ENCODE data around the gene SETD2. TPM values are rescaled to one million over a fixed set of nuclear protein-coding genes. Genes with fewer than 3 reads are reported as not detected.

Gene SETD2
- total and polyA plus RNA-seq, 2 donors from 2014 or later: 10.5 to 49.9 TPM

DNA sequence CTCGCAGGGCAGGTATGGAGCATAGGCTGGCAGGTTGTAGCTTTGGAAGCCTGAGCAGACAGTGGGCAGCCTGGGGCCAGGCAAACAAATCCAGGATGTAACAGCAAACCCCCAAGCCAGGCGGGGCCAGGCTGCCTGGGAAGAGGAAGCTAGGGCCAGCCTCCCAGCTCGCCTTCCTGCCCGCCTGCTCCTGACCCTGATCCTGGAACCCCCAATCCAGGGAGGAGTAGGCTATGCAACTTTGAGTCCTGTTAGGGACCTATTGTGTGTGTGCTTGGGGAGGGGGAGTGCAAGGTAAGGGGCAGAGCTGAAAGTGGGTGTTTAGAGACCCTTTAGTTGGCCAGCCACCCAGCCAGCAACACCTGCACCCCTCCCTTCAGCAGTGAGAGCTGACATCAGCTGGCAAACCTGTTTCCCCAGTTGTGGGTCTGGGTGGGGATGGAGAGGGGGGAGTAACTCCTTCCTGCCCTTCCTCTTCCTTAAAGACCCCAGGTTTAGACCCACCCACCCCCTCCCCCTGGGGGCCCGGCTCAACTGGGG, 181.9 kb downstream of the SETD2 start:
- no peaks in the 10 kb centered on the region for H3K27me3 ChIP-seq (ENCODE audit: control insufficient read depth, insufficient read depth, low read length)
- H3K27ac ChIP-seq (ENCODE audit: low read depth in 2 of 2, low read length in 2 of 2): peak overlapping the region; percentile 71 to 76
- FAIRE-seq (no peak), DNase-seq (peak; percentile 74 to 84 (median 82))
- TF ChIP-seq CTCF (IDR thresholded peaks at IDR 0.05; ENCODE audit: borderline replicate concordance, extremely low read depth, insufficient read depth): no peak
- H3K36me3 ChIP-seq (ENCODE audit: control insufficient read depth in 2 of 3, insufficient read depth in 3 of 3, low read length in 3 of 3): no peaks in the 10 kb centered on the region
- peaks cover 0 to 21% (median 0%) of the 10 kb centered on the region in 3 donors for H3K4me1 ChIP-seq (ENCODE audit: control insufficient read depth in 2 of 3, insufficient read depth in 2 of 3, low read depth in 1 of 3, low read length in 3 of 3)
- peak overlapping the region in 1 of 3 donors; percentile 63 for H3K9ac ChIP-seq (ENCODE audit: low read length in 3 of 3)
- H3K4me3 ChIP-seq (ENCODE audit: low read length in 3 of 3): no peak overlapping the region
- intact Hi-C loops (cut with DNase I): no loop called here
- no peaks in the 10 kb centered on the region for H3K9me3 ChIP-seq (ENCODE audit: control insufficient read depth in 2 of 3, insufficient read depth in 1 of 3, low read length in 3 of 3)

GRCh38 chr3:46979958-46980497, 183.9 kb downstream of the SETD2 start:
- TF ChIP-seq CTCF (IDR thresholded peaks at IDR 0.05; ENCODE audit: borderline replicate concordance, extremely low read depth, insufficient read depth): no peak
- peak overlapping the region; percentile 22 to 86 (median 61) for H3K9ac ChIP-seq (ENCODE audit: low read length in 3 of 3)
- peak overlapping the region; percentile 76 for H3K27ac ChIP-seq (ENCODE audit: low read depth in 2 of 2, low read length in 2 of 2)
- peak overlapping the region; percentile 36 to 93 (median 46) for H3K4me3 ChIP-seq (ENCODE audit: low read length in 3 of 3)
- no peaks in the 10 kb centered on the region for H3K27me3 ChIP-seq (ENCODE audit: control insufficient read depth, insufficient read depth, low read length)
- peaks cover 0 to 18% (median 0%) of the 10 kb centered on the region in 3 donors for H3K4me1 ChIP-seq (ENCODE audit: control insufficient read depth in 2 of 3, insufficient read depth in 2 of 3, low read depth in 1 of 3, low read length in 3 of 3)
- DNase-seq: peak in 3 of 5 donors; percentile 45 to 86 (median 79)
- no peaks in the 10 kb centered on the region for H3K9me3 ChIP-seq (ENCODE audit: control insufficient read depth in 2 of 3, insufficient read depth in 1 of 3, low read length in 3 of 3)
- intact Hi-C loops (cut with DNase I): no loop called here
- FAIRE-seq: no peak
- no peaks in the 10 kb centered on the region for H3K36me3 ChIP-seq (ENCODE audit: control insufficient read depth in 2 of 3, insufficient read depth in 3 of 3, low read length in 3 of 3)

DNA sequence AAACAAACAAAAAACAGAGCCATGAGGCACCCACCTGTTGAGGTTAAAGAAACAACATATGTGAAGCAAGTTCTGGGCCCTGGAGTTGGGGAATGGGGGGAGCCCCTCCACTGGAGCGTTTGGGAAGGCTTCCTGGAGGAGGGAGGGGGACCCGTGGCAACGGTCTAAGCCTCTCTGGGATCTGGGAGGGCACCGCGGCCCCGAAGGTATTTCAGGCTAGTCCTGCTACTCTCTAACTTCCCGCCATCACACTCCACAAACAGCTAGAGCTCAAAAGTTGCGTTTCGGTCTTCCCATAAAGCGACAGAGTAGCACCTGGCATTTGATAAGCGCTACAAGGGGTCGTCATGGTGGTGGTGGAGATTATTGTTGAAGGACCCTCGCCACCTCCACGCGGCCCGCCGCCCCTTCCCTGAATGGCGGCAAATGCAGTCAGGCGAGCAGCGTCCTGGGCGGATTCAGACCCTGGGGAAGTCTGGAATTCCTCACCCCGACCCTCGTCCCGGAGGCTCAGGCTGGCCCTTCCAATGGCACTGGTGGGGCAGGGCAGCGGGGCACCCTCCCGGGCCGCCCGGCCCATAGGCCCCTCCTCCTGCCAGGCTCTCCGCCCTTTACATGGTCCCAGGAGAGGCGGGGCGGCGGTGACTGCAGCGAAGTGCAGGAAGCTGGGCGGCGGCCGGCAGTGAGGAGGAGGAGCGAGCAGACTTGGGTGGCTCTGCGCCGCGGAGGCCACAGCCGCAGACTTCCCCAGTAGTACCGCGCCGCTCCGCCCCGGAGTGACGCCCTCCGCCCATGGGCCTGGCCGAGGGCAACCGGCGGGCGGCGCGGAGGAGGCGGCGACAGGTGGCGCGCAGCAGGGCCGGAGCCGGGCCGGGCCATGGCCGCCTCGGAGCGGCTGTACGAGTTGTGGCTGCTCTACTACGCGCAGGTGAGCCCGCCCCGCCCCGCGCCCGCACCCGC, 184.6 kb downstream of the SETD2 start, which contains the start of gene NBEAL2:
TSS of gene NBEAL2 (plus strand) at position 682 of the 960 bp plus-strand sequence. CDS start at position 878, 196 bp downstream.
- H3K27ac ChIP-seq (ENCODE audit: low read depth in 2 of 2, low read length in 2 of 2): peak within 1 kb of the TSS; percentile 76 to 96
- FAIRE-seq (no peak), DNase-seq (peak; percentile 94 to 99 (median 95))
- peak within 1 kb of the TSS; percentile 55 to 93 (median 79) for H3K4me3 ChIP-seq (ENCODE audit: low read length in 3 of 3)
- no peak for TF ChIP-seq CTCF (IDR thresholded peaks at IDR 0.05; ENCODE audit: borderline replicate concordance, extremely low read depth, insufficient read depth)
- peaks cover 0 to 5% (median 0%) of the 10 kb centered on the region in 3 donors for H3K36me3 ChIP-seq (ENCODE audit: control insufficient read depth in 2 of 3, insufficient read depth in 3 of 3, low read length in 3 of 3)
- H3K9ac ChIP-seq (ENCODE audit: low read length in 3 of 3): peak within 1 kb of the TSS; percentile 65 to 98 (median 86)
- intact Hi-C loops (cut with DNase I): no loop called here
- no peaks in the 10 kb centered on the region for H3K9me3 ChIP-seq (ENCODE audit: control insufficient read depth in 2 of 3, insufficient read depth in 1 of 3, low read length in 3 of 3)
- peaks cover 0 to 23% (median 0%) of the 10 kb centered on the region in 3 donors for H3K4me1 ChIP-seq (ENCODE audit: control insufficient read depth in 2 of 3, insufficient read depth in 2 of 3, low read depth in 1 of 3, low read length in 3 of 3)
- no peaks in the 10 kb centered on the region for H3K27me3 ChIP-seq (ENCODE audit: control insufficient read depth, insufficient read depth, low read length)

Data from kidney (tissue), 14 donors.